IPS-NIHi7 (cell line): Measurements from ENCODE around the gene LRRC32.

Source experiments
- DNase-seq: peaks from one replicate; pipeline ENCODE4 v3.0.0; 2012; ENCODE audit warnings: mixed read lengths; ENCODE audit errors: extremely low spot score

The LRRC32 gene

DNA sequence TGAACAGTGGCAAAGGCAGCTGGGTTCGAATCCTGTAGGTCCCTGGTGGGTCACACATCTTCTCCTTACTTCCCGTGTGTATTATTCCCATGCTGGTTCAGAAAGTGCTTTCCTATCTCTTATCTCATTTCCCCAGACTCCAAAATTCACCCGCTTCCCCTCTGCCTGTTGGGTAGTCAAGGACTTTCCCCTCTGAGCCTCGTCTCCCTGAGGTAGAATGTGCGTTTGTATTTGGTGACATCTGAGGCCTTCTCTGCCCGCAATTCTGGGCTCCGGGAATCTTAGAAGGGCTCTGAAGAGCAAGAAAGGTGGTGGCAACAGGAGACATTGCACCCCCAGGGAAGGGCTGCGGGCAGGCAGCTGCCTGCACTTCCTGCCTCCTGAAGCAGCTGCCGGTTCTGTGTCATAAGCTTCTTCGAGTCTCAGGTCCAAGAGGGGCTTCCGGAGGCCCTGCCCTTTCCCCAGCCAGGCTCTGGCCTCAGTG is 5.9 kb downstream of the LRRC32 start:
- no peak for DNase-seq

DNA sequence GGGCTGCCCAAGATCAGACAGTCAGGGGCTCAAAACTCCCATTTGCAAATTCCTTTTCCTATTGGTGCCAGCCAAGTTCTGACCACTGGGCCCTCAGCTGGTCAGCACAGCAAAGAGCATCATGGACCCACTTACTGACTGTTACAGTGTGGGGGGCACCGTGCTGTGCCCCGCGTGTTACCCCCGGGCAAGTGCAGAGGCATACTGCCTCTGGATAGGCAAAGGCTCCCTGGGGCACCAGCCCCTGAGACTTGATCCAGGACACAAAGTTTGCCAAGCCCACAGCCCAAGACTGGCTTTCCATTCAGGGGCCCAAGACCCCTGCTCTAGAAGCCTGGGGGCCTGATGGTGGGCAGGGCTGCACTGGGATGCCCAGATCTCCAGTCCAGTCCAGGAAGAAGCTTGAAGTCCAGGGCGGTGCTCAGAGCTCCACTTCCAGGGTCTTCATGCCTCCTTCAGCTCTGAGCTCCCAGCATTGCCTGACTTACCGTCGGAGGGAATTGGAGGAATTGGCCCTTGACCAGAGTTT is 6.6 kb downstream of the LRRC32 start:
- DNase-seq, result no peak

DNA sequence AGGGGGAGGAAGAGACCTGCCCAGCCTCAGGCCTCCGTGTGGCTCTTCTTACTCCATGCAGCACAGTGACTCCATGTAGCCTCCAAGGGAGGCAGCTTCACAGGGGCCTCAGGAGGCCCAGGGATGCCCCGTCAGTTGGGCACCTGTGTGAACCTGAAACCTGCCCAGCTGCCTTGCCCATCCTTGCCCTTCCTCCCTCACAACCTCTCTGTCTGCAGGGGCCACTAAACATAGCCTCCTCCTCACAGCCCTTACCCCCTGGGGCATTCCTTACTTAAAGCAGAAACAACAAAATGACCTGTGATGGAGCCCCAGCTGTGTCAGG is 7.1 kb downstream of the LRRC32 start:
- no peak for DNase-seq

DNA sequence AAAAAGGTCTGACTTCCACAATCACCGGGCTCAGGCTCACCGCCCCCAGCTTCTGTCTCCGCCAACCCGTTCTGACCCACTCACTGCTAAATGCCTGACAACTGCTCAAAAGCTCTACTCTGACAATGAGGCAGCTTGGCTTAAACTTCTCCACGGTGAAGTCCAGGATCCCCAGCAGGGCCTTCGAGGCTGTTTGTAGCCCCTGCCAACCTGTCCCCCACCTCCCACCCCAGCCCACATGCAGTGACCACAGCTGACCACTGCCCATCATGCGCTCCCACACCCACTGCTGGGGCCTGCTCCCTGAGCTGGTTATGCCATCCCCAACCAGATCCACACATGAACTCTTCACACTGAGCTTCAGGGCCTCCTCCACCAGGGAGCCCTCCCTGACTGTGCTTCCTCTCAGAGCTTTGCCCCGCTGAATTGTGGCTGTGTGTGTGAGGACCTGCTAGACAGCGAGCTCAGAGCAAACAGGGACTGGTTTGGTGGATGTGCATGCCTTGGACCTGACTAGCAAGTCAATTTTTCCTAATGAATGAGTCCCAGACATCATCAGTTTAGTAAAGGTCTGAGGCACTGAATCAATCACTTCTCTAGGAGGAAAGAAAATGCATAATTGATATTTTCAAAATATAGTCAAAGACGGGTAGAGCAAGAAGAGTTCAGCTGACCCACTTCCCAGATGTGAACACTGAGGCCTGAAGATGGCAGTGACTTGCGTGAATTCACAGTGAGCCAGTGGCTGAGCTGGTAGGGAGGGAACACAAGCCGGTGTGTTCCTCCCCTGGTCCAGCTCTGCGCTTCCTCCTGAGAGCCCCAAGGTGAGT is 7.7 kb downstream of the LRRC32 start:
- no peak for DNase-seq

DNA sequence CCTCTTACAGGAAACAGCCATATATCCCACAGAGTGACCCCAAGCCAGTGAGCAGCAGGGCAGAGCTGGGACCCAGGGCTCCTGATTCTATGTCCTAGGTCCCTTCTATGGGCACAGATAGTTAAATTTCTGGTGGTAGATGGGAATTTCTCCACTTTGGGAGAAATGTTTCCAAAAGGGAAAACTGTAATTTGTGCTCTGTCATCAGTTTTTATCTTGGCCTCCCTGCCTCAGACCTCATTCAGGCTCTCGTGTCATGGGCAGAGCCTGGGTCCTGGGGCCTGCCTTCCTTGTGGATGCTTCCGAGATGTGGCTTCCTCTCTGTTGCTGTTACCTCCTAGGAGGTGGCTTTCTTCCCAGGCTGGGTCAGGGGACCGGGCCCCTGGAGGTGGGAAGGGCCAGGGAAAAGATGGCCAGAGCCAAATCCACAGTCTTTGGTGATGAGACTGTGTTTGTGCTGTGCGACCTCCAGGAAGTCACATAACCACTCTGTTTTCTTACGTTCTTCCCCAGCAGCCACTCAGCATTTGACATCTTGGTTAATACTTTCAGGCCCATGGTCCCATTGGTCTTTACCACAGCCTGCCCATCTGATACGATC is 8.6 kb downstream of the LRRC32 start:
- DNase-seq, result no peak

DNA sequence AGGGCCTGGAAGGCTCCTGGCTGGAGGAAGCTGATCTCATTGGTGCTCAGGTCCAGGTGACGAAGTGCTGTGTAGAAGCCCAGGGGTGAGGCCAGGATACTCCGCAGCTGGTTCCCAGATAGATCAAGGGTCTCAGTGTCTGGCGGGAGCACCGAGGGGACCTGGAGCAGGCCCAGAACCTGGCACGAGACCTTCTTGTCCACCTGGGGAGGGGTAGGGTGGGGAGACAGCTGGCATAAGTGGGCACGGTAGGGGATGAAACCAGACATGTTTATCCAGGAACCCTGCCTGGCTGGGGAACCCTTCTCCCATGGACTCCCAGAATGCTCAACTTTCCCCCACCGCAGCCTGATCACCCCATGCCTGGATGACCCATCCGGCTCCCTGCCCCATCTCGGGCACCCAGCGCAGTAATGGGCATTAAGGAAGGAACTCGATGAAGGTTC is 9.2 kb downstream of the LRRC32 start:
- DNase-seq, result no peak

DNA sequence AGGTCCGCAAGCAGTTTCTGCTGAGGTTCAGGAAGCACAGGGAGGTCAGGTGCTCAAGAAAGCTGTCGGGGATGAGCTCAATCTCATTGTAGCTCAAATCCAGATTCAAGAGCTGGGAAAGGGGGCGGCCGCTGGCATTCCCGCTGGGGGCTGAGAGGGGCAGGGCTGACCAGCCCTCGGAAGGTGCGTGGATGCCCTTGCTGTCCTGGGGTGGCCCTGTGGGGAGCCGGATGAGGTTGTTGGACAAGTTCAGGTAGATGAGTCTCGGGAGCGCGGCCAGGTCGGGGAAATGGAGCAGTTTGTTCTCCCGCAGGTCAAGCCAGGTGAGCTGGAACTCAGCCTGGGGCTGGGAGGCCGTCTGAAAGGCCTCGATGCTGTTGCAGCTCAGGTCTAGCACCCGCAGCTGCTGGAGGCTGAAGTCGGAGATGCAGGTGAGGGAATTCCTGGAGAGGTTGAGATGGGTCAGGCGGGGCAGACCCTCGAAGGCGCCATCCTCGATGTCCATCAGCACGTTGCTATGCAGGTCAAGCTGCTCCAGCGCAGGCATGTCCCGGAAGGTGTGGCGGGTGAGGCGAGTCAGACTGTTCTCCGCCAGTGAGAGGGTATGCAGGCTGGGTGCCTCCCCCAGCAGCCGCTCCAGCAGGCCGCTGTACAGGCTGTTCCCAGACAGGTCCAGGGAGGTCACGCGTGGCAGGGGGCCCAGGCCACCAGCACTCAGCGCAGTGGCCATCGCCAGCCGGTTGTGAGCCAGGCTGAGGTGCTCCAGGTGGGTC is 9.8 kb downstream of the LRRC32 start:
- DNase-seq, result no peak

DNA sequence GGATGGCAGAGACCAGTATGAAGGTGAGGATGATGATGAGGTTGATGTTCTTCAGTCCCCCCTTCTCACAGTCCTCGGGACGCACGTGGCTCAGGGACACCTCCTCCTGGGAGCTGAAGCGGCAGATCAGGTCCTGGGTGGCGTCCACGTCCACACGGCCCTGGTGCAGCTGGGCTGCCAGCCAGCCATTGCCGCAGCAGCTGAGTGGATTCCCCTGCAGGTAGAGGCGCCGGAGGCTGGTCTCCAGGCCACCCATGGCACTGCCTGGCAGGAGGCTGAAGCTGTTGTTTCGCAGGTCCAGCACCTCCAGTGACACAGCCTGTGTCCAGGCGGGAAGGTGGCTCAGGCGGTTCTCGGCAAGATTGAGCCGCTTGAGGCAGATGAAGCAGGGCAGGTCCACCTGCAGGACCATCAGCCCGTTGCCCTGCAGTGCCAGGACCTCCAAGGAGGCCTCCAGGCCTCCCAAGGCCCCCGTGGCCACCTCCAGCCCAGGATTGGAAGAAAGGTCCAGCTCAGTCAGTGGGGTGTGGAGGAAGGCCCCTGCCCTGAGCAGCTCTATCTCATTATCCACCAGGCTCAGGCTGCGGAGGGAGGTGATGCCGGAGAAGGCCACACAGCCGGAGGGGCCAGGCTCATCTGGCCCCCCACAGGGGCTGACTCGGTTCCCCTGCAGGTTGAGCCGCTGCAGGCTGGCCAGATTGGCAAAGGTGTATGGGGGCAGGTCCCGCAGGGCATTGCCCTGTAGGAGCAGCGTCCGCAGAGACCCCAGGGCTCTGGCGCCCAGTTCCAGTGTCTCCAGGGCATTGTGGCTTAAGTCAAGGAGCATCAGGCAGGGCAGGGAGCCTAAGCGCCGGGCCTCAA is 10.6 kb downstream of the LRRC32 start:
- DNase-seq, result no peak

DNA sequence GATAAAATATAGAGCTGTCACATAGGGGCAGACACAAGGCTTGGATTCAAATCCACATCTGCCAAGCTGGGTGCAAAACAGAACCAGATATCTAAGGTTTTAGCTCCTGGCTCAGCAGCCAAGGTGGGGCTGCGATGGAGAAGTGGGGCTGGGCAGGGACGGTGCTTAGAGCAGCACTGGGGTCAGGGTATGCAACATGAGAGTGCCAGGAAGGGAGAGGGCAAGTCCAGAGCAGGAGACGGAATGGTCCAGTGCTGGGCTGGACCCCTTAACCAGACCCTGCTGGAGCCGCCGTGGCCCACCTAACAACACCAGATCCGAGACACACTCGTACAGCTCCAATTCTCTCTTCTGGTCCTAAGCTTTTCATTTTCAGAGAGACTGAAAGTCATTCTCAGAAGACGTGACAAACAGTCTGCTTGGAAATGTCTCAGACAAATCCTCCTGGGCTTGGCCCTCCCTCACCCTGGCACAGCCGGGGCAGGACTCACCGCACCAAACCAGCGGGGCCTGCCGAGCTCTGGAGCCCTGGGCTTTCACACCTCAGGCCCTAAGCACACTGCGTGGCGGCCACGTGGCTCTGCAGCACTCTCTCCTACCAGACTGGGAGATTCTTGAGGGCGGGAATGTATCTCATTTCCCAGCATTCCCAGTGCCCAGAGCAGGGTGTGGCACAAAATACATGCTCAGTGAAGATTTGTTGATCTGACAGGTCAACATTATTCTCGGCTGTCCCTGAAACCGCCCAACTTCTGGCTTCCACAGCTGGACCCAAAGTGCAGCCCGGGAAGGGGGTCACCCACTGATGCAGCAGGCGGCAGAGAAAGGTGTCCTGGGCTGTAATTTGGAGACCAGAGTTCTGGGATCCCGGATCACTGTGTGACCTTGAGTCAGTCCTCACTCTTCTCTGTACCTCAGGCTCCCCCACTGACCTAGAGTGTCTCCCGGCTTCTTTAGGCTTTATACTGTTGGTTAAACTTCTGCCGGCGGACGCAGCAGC is 11.6 kb downstream of the LRRC32 start:
- DNase-seq, result no peak

DNA sequence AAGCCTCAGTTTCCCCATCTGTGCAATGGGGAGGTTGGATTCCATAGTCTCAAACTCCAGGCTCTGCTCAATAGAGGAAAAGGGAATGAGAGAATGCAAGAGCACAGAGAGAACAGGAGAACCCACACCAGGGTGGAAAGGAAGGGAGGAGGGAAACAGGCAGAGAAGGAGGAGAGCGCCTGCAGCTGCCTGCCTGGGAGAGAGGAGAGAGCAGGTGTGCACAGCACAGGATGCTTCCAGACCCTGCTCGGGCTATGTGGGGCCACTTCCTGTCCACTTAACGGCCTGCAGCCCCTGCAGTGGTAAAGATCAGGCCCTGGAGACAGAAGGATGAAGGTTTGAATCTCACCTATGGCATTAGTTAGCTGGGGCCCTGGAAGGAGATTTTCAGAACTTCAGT is 12.3 kb downstream of the LRRC32 start:
- DNase-seq, result no peak

DNA sequence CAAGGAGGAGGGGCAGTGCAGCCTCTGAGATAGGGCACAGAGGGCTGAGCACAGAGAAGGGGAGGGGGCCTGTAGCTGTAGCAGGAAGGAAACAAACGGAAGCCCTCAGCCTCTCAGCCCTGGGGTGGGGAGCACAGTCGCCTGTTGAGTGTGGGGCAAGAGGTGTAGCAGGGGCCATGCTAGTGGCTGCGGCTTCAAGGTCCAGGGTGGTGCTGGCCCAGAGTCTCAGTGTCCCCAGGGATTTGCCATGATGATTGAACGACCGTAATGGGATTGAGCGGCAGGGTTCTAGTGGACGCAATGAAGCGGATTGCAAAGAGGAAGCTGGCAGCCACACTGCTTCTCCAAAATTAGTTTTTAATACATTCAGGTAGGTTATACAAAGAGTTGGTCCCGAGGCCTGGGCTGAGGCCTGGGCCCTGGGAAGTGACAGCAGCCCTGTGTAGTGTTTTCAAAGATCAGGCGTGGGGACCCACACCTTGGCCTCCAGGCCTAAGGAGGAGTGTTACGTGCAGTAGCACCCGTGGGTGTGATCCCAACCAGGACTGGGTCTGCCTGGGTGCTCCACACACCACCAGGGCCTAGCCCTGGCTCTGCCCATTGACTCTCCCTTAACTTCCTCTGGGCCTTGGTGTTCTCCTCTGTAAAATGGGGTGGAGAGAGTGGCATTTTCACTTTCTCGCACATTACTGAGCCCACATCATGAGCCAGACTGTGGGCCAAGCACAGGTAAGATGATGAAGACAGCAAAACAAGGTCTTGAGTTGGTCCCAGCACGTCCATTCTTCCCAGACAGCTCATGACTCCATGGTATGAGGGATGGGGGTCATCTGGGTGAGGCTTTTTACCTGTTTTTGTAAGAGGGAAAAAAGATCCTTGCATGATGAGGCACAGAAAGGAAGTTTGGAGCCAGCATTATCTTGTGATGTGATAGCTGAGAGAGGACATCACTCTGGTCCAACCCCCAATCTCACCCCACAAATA is 13.1 kb downstream of the LRRC32 start:
- no peak for DNase-seq

DNA sequence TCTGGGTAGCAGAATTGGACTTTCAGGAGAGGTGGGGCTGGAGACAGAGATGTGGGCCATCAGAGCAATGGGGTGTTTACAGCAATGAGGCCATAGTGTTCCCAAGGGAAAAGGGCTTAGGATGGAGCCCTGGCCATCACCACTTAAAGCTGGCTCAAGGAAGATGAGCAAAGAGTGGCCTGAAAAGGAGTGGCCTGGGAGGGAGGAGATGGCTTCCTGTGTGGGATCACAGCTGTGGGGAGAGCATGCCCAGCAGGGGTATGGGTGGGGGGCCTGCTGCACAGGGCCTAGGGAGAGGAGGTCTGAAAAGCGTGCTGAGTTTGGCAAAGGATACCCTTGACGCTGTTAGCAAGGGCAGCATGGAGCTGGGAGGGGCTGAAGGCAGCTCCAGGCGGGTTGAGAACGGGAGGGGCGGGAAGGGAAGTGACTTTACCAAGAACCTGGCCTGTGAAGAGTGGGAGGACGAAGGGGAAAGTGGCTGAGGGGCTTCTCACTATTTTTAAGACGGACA is 13.9 kb downstream of the LRRC32 start:
- no peak for DNase-seq

DNA sequence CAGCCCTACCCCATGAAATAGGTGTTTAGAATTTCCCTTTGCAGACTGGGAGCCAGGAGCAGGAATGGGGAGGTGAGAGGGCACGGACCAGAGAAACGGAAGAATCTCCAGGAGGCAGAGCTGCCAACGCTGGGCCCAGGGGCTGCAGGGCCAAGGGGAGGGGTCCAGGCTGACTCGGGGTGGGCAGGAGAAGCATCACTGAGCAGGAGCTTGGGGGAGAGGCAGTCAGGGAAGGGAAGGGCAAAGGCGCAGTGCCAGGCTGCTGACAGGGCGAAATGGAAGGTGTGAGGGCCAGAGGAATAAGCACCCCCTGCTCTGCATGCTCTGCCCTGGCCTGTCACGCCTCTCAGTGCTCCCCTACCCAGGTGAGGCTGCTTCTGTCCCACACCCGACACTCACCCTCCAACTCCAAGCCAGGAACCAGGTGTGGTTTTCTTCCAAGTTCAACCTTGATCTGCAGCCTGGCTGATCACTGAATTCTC is 14.5 kb downstream of the LRRC32 start:
- DNase-seq, result no peak

DNA sequence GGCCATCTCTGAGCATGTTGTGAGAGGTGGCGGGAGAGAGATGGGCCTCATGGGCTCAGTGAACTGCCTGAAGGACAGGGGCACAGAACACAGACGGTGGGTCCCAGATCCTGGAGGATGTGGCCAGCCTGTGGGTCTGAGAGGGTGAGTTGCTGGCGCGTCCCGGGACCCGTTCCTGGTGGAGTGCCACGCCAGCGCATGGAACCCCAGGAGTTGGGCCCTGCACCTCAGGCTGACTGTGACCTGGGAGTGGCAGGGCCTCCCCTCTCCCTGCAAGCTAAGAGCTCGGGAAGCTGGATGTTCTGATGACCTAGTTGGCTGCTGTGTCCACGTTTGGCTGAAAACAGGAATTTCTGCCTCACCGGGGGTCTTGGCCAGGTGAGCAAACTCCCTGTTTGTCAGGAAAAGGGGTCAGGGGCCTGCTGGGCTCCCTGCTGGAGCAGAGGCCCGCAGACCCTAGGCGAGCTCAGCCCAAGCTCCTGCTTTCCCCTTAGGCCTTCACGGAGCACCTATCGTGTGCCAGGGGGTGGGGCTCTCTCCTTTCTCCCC is 15.0 kb downstream of the LRRC32 start:
- DNase-seq, result no peak

DNA sequence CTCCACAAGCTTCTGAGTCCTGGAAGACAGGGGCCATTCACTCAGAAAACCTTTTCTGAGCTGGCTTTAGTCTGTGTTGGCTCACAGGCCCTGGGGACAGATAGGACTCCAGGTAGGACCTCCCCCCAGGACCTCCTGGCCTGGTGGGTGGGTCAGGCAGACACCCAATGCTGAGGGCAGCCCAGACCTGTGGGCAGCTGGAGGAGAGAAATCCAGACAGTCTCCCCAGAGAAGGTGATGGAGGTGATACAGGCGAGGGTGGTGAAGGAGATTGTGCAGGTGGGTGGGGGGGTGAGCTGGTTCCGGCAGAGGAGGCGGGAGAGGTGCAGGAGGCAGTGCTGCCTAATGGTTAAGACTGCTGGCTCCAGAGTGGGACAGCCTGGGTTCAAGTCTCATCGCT is 15.6 kb downstream of the LRRC32 start:
- no peak for DNase-seq

DNA sequence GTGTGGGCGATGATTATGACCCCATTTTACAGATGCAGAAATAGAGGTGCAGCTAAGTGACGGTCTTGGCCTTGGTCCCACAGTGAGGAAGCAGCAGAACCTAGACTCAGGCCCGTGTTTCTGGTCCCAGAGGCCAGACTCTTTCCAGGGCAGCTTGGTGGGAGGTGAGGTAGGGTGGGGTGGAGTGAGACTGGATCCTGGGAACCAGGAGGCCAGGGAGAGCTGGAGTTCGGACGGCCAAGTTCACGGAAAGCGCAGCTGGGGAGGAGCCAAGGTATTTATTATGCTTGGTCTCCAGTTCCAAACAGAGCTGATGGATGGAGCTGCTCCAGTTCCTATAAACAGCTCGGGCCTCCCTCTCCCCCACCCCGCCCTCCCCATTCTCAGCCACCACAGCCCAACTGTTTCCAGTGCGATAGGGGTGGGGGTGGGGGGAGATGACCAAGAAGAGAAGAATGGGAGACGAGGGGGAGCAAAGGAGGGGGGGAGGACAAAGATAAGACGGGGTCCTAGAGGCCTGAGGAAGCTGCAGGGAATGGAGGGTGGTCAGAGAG is 16.2 kb downstream of the LRRC32 start:
- DNase-seq, result no peak

DNA sequence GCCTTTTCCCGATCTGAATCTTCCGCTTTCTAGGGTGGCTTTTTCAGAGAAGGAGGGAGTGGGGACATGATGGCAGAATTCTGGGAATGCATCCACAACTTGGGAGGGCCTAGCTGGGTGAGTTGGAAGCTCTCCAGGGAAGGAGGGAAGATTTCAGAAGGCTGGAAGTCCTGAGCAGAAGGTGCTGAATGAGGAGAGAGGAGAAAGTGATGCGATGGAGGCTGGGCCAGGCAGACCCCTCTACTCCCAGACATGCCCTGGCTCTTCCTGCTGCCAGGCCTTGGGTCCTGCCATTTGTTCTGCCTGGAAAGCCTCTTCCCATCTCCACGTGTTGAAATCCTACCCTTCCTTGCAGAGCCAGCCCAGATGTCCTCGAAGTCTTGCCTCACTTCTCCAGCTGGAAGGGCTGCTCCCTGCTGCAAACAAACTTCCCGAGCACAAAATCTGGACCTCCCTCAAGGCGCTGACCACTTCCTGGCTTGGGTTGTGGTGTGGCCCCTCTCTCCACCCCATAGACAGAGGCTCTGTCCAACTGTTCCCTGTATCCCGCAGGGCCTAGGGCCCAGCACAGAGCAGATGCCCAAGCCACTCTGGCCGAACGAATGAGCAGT is 16.8 kb downstream of the LRRC32 start:
- DNase-seq, result no peak
